KMS-11 (cell line): ENCODE data around the gene YARS1.
A peak's percentile ranks its signal among the peaks of the same experiment; 100 is the strongest.

Experiments used
- H2AFZ ChIP-seq: fragments of 200-600 bp; sonication (generic); 2 replicates; pipeline ENCODE4 v1.6.1; 2016; ENCODE audit warnings: antibody characterized with exemption, mixed run types, low read depth
- H3K27ac ChIP-seq: fragments of 200-600 bp; sonication (generic); 2 replicates; pipeline ENCODE4 v1.6.1; 2016; ENCODE audit warnings: mild to moderate bottlenecking, mixed run types
- H3K27me3 ChIP-seq: fragments of 200-600 bp; sonication (generic); 2 replicates; pipeline ENCODE4 v1.6.1; 2017; ENCODE audit warnings: mild to moderate bottlenecking, low read depth, mixed run types, moderate library complexity; ENCODE audit not compliant: insufficient read depth
- H3K36me3 ChIP-seq: fragments of 200-600 bp; sonication (generic); 2 replicates; pipeline ENCODE4 v1.6.1; 2017; ENCODE audit warnings: mild to moderate bottlenecking, mixed run types; ENCODE audit not compliant: insufficient read depth
- H3K4me1 ChIP-seq: fragments of 200-600 bp; sonication (generic); 2 replicates; pipeline ENCODE4 v1.6.1; 2016; ENCODE audit warnings: mild to moderate bottlenecking, low read depth, mixed run types; ENCODE audit not compliant: poor library complexity, severe bottlenecking
- H3K4me2 ChIP-seq: fragments of 200-600 bp; sonication (generic); 2 replicates; pipeline ENCODE4 v1.7.0; 2016; ENCODE audit warnings: mild to moderate bottlenecking, mixed run types
- H3K4me3 ChIP-seq: fragments of 200-600 bp; sonication (generic); IDR thresholded peaks from 2 replicates; pipeline ENCODE4 v1.6.1; 2017; ENCODE audit warnings: low read depth, low read length, mixed read lengths; ENCODE audit not compliant: insufficient read depth
- H3K79me2 ChIP-seq: fragments of 200-600 bp; sonication (generic); 2 replicates; pipeline ENCODE4 v1.6.1; 2016; ENCODE audit warnings: low read depth, mixed run types; ENCODE audit not compliant: insufficient read depth
- H3K9ac ChIP-seq: fragments of 200-600 bp; sonication (generic); 2 replicates; pipeline ENCODE4 v1.6.1; 2016; ENCODE audit warnings: mild to moderate bottlenecking, mixed run types
- H4K20me1 ChIP-seq: fragments of 200-600 bp; sonication (generic); 2 replicates; pipeline ENCODE4 v1.6.1; 2016; ENCODE audit warnings: mild to moderate bottlenecking, mixed run types; ENCODE audit not compliant: insufficient read depth
- TF ChIP-seq, protein P1 (sequence below): fragments of 200-600 bp; sonication (generic); conservative IDR thresholded peaks from 2 replicates; pipeline ENCODE4 v1.6.1; 2017; ENCODE audit warnings: low read depth, mild to moderate bottlenecking, antibody characterized with exemption, low read length, moderate library complexity, mixed read lengths

YARS1 gene

DNA sequence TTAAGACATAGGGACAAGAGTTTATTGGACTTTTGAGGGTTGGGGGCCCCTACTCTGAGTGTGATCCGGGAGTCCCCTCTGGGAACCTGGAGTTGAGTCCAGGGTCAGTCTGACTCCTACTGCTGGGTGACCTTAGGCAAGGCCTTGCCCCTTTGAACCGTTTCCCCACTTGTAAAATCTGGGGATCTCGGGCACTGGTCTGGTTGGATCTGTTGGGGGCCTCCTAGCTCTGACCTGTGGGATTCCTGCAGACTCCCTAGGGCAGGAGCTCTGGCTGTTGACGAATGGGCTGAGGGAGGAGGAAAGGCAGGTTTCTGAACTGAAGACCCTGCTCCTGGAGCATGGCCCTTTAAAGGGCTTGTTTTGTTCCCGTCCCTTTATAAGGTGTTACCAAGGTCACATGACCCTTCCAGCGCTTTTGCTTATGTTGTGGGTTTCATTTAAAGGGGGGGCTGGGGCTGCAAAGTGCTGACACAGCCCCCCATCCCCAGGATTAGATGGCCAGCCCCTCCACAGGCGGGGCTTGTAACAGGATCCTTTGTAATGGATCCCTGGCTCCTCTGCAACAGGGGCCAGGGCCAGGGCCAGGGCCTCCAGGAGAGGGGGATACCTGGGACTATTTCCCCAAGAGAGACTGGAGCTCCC, 50.7 kb downstream of the YARS1 start:
- TF ChIP-seq, protein P1, sequence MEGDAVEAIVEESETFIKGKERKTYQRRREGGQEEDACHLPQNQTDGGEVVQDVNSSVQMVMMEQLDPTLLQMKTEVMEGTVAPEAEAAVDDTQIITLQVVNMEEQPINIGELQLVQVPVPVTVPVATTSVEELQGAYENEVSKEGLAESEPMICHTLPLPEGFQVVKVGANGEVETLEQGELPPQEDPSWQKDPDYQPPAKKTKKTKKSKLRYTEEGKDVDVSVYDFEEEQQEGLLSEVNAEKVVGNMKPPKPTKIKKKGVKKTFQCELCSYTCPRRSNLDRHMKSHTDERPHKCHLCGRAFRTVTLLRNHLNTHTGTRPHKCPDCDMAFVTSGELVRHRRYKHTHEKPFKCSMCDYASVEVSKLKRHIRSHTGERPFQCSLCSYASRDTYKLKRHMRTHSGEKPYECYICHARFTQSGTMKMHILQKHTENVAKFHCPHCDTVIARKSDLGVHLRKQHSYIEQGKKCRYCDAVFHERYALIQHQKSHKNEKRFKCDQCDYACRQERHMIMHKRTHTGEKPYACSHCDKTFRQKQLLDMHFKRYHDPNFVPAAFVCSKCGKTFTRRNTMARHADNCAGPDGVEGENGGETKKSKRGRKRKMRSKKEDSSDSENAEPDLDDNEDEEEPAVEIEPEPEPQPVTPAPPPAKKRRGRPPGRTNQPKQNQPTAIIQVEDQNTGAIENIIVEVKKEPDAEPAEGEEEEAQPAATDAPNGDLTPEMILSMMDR, result no peak
- no peak overlapping the region for H3K9ac ChIP-seq
- H4K20me1 ChIP-seq, result no peaks in the 10 kb centered on the region
- H3K4me3 ChIP-seq, result no peak overlapping the region
- H3K79me2 ChIP-seq, result no peaks in the 10 kb centered on the region
- H2AFZ ChIP-seq, result no peak overlapping the region
- peak overlapping the region; percentile 1; the same call in 1 of the 2 replicates for H3K4me2 ChIP-seq
- no peak overlapping the region for H3K27ac ChIP-seq
- peaks cover 24% of the 10 kb centered on the region for H3K4me1 ChIP-seq
- no peaks in the 10 kb centered on the region for H3K27me3 ChIP-seq
- H3K36me3 ChIP-seq, result no peaks in the 10 kb centered on the region

DNA sequence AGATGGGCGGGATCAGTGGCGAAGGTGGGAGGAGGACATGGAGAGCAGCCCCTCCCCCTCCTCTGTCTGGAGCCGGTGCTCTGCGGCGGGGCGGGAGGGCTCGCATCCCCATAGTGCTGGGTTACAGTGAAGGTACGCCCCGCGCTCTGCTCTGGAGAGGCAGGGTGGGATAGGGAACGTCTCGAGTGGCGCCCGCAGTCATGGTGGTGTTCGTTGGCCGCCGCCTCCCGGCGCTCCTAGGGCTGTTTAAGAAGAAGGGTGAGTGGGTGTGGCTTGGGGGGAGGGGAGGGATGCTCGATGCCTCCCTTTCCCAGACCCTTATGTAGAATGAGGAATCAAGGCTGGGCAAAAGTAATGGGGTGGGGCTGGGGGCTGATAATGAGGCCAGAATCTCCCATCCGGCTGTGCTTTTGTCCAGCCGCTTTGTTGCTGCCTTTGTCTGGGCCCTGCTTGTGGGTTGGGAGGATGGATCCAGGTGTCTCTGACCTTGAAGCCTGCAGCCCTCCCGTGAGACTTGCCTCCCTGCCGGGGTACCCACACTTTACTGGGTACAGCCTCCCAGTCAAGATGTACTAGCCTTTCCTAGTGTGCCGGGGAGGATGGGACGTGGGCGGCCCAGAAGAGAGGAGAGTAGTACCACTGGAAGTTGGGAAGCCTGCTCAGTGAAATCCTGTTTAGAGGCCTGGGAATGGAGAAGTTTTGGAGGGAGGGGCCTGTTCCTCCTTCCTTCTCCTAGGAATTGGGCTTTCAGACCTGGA, 51.4 kb downstream of the YARS1 start:
- Histone ChIP-seq H3K9ac (no peak overlapping the region), H3K4me3 (no peak overlapping the region), H3K27ac (no peak overlapping the region), H3K36me3 (no peaks in the 10 kb centered on the region), H3K4me2 (no peak overlapping the region), H3K27me3 (no peaks in the 10 kb centered on the region), H2AFZ (no peak overlapping the region), H4K20me1 (no peaks in the 10 kb centered on the region), H3K79me2 (no peaks in the 10 kb centered on the region), H3K4me1 (peaks cover 31% of the 10 kb centered on the region)
- TF ChIP-seq, protein P1, result no peak

GRCh38 chr1:32764826-32765569, 52.2 kb downstream of the YARS1 start:
- Histone ChIP-seq H3K4me3 (no peak overlapping the region), H3K4me2 (no peak overlapping the region), H2AFZ (no peak overlapping the region), H3K27me3 (no peaks in the 10 kb centered on the region), H3K27ac (no peak overlapping the region), H3K79me2 (no peaks in the 10 kb centered on the region), H4K20me1 (no peaks in the 10 kb centered on the region), H3K36me3 (no peaks in the 10 kb centered on the region), H3K9ac (no peak overlapping the region), H3K4me1 (peaks cover 38% of the 10 kb centered on the region)
- TF ChIP-seq, protein P1, result no peak

DNA sequence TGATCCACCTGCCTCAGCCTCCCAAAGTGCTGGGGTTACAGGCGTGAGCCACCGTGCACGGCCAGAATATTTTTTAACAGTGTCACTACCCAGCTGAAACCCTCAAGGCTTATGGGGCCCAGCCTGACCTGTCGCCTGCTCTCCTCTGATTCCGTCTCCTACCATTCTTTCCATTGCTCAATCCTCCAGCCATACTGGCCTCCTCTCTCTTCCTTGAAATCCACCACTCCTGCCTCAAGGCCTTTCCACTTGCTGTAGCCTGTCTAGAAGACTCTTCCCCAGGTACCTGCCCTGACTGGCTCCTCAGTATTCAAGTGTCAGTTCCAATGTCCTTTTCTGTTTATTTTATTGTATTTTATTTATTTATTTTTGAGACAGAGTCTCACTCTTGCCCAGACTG, 53.9 kb downstream of the YARS1 start:
- no peak overlapping the region for H3K4me3 ChIP-seq
- no peak overlapping the region for H3K27ac ChIP-seq
- no peak overlapping the region for H2AFZ ChIP-seq
- H3K79me2 ChIP-seq, result no peaks in the 10 kb centered on the region
- TF ChIP-seq, protein P1, result no peak
- no peaks in the 10 kb centered on the region for H3K36me3 ChIP-seq
- no peaks in the 10 kb centered on the region for H4K20me1 ChIP-seq
- no peaks in the 10 kb centered on the region for H3K27me3 ChIP-seq
- no peak overlapping the region for H3K9ac ChIP-seq
- no peak overlapping the region for H3K4me2 ChIP-seq
- H3K4me1 ChIP-seq, result peaks cover 47% of the 10 kb centered on the region
